ENCODE measurements around the gene FARP1.

DNA sequence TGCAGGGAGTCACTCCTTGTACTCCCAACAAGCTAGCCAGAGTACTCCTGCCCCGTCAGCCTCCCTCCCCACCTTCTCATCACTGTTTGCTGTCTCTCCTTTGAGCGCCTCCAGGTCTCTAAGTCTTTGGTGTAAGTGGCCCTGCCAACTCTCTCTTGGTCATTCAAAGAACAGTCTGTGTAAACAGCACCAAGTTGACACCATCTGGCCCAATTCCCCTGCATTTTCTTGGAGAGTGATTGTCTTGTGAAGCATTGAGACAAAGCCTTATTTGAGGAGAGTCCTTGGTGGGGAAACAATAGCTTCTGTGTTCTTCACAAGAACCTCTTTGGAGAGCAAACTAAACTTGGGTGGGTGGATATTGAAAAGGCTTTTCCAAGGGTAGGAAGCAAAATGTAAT lies 148.8 kb downstream of the FARP1 start:
- TF ChIP-seq, protein P1, sequence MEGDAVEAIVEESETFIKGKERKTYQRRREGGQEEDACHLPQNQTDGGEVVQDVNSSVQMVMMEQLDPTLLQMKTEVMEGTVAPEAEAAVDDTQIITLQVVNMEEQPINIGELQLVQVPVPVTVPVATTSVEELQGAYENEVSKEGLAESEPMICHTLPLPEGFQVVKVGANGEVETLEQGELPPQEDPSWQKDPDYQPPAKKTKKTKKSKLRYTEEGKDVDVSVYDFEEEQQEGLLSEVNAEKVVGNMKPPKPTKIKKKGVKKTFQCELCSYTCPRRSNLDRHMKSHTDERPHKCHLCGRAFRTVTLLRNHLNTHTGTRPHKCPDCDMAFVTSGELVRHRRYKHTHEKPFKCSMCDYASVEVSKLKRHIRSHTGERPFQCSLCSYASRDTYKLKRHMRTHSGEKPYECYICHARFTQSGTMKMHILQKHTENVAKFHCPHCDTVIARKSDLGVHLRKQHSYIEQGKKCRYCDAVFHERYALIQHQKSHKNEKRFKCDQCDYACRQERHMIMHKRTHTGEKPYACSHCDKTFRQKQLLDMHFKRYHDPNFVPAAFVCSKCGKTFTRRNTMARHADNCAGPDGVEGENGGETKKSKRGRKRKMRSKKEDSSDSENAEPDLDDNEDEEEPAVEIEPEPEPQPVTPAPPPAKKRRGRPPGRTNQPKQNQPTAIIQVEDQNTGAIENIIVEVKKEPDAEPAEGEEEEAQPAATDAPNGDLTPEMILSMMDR (IDR thresholded peaks at IDR 0.05): no peak
- TF ChIP-seq EP300 (IDR thresholded peaks at IDR 0.05): no peak
- TF ChIP-seq POLR2A (IDR thresholded peaks at IDR 0.05): no peak
- no peak for TF ChIP-seq POLR2AphosphoS5 (IDR thresholded peaks at IDR 0.05)

Measured in suprapubic skin (tissue), 4 donors.